HG02763 (cell line): Measurements from ENCODE around the gene TBCC.

Experiments used
- ATAC-seq: cut with Tn5 transposase; IDR thresholded peaks from one replicate; pipeline ENCODE4 v1.9.1; 2021; ENCODE audit warnings: mild to moderate bottlenecking, moderate library complexity; ENCODE audit not compliant: unreplicated experiment

The TBCC gene

GRCh38 chr6:42774201-42774600 is 28.3 kb upstream of the TBCC start:
- no peak for ATAC-seq

GRCh38 chr6:42771741-42772100 is 25.8 kb upstream of the TBCC start:
- ATAC-seq: no peak

GRCh38 chr6:42769836-42770235 is 23.9 kb upstream of the TBCC start:
- ATAC-seq: no peak

- no peak for ATAC-seq
Measured at GRCh38 chr6:42769051-42769450, 23.1 kb upstream of the TBCC start.

GRCh38 chr6:42766163-42766670 is 20.3 kb upstream of the TBCC start:
- ATAC-seq: no peak

GRCh38 chr6:42764911-42765648 is 19.2 kb upstream of the TBCC start:
- no peak for ATAC-seq

- ATAC-seq: no peak
Measured at GRCh38 chr6:42762950-42763349, 17.0 kb upstream of the TBCC start.

- ATAC-seq: no peak
Measured at GRCh38 chr6:42762426-42762859, 16.5 kb upstream of the TBCC start.

GRCh38 chr6:42761287-42762067 is 15.6 kb upstream of the TBCC start:
- no peak for ATAC-seq

- ATAC-seq: no peak
Measured at GRCh38 chr6:42758756-42759430, 13.0 kb upstream of the TBCC start.

GRCh38 chr6:42756722-42757121 is 10.8 kb upstream of the TBCC start:
- no peak for ATAC-seq

- no peak for ATAC-seq
Measured at GRCh38 chr6:42754759-42755158, 8.9 kb upstream of the TBCC start.

GRCh38 chr6:42751055-42751454 is 5.2 kb upstream of the TBCC start:
- no peak for ATAC-seq

- no peak for ATAC-seq
Measured at GRCh38 chr6:42748203-42748898, 2.4 kb upstream of the TBCC start.

- ATAC-seq: peak; percentile 55
Measured at GRCh38 chr6:42746463-42747391, 824 bp upstream of the TBCC start.

- ATAC-seq: no peak
Measured at GRCh38 chr6:42745083-42745639, 742 bp downstream of the TBCC start.

- no peak for ATAC-seq
Measured at GRCh38 chr6:42744351-42744893, 1.5 kb downstream of the TBCC start.

- ATAC-seq: no peak
Measured at GRCh38 chr6:42742116-42742894, 3.6 kb downstream of the TBCC start.

- no peak for ATAC-seq
Measured at GRCh38 chr6:42740725-42741124, 5.2 kb downstream of the TBCC start.
